Esophagus squamous epithelium (tissue), 4 donors: Measurements from ENCODE around the gene GPR183.

Experiments
- POLR2A ChIP-seq, 4 donors: fragments of 450-650 bp; IDR thresholded peaks; one replicate each; pipeline ENCODE4 v1.6.1; 2017; ENCODE audit warnings: antibody characterized with exemption in 4 of 4, mild to moderate bottlenecking in 4 of 4, moderate library complexity in 3 of 4
- TF ChIP-seq, protein P1 (sequence below), 6 experiments: fragments of 450-650 bp in 4 of 6; fragments of 200-600 bp in 2 of 6; sonication (generic) in 2 of 6; IDR thresholded peaks; one replicate each; pipeline ENCODE4 v1.5.1; 2016 to 2019; ENCODE audit warnings: antibody characterized with exemption in 6 of 6, mild to moderate bottlenecking in 4 of 6, moderate library complexity in 4 of 6

DNA sequence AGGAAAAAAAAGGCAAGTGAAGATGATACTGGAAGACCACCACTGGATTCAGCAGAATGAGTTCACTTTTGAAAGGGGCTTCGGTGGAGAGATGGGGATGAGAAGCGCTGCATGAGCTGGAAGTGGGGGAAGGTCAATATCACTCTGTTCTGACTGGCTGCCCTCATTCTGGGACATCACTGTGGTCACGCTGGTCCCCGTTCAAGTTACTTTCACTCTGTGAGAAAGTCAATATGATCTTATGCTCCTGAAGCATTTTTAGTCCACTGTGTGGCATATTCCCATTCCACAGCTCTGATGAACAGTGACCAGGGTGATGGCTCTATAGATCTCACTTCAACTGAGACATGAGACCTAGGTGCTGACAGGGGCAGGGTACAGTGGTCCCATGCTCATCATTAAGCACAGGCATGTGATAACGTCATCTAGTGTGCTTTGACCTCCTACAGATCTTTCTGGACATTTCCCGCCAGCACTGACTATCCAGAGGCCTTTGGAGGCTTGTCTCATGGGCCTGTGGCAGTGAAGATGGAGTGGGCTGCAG, 40.2 kb upstream of the GPR183 start:
- TF ChIP-seq, protein P1, sequence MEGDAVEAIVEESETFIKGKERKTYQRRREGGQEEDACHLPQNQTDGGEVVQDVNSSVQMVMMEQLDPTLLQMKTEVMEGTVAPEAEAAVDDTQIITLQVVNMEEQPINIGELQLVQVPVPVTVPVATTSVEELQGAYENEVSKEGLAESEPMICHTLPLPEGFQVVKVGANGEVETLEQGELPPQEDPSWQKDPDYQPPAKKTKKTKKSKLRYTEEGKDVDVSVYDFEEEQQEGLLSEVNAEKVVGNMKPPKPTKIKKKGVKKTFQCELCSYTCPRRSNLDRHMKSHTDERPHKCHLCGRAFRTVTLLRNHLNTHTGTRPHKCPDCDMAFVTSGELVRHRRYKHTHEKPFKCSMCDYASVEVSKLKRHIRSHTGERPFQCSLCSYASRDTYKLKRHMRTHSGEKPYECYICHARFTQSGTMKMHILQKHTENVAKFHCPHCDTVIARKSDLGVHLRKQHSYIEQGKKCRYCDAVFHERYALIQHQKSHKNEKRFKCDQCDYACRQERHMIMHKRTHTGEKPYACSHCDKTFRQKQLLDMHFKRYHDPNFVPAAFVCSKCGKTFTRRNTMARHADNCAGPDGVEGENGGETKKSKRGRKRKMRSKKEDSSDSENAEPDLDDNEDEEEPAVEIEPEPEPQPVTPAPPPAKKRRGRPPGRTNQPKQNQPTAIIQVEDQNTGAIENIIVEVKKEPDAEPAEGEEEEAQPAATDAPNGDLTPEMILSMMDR (IDR thresholded peaks at IDR 0.05): no peak
- TF ChIP-seq POLR2A (IDR thresholded peaks at IDR 0.05): no peak
